GM12878 (cell line): Measurements from ENCODE around the gene SPOCD1. TPM values are rescaled to one million over a fixed set of nuclear protein-coding genes. Genes with fewer than 3 reads are reported as not detected.

ENCODE experiments used
- ATAC-seq: fragments of 200-7000 bp; cut with Tn5 transposase; 3 replicates; pipeline ENCODE4 v1.9.1; 2020; ENCODE audit warnings: mild to moderate bottlenecking, moderate library complexity
- BruUV-seq: library from RNA; stranded (reverse); fragments of 400-500 nt; replicated peaks from 2 replicates; lab custom pipeline; 2021; lab: Mats Ljungman, UMichigan
- CTCF ChIA-PET: fragments of 300-600 bp; sonication (Branson Sonifier 250); formaldehyde crosslinking; extraction: SDS; loops from one replicate; lab custom pipeline; 2021; ENCODE audit warnings: inconsistent platforms; lab: Yijun Ruan, JAX
- POLR2A ChIA-PET: fragments of 350-600 bp; formaldehyde crosslinking; extraction: SDS; loops from one replicate; lab custom pipeline; 2021; ENCODE audit warnings: inconsistent platforms; lab: Charles Lee
- RAD21 ChIA-PET: fragments of 300-600 bp; sonication (Branson Sonifier 250); formaldehyde crosslinking; loops from one replicate; lab custom pipeline; 2023; ENCODE audit warnings: antibody characterized with exemption; ENCODE audit not compliant: unreplicated experiment; lab: Charles Lee
- SMC1A ChIA-PET: fragments of 300-600 bp; sonication (Branson Sonifier 250); formaldehyde crosslinking; loops from one replicate; lab custom pipeline; 2023; ENCODE audit not compliant: unreplicated experiment, uncharacterized antibody; lab: Charles Lee
- DNase-seq: peaks from one replicate; pipeline ENCODE4 v3.0.0-alpha.2; 2011; ENCODE audit warnings: low read depth, low spot score
- FAIRE-seq: peaks from 3 replicates; lab custom pipeline; 2011; peaks lifted over from hg19 to GRCh38; lab: Jason Lieb, UNC
- H2AFZ ChIP-seq: 2 replicates; pipeline ENCODE4 v1.6.0; 2011; ENCODE audit warnings: low read depth, low read length, control low read depth; ENCODE audit not compliant: control insufficient read depth
- H3K27ac ChIP-seq: 2 replicates; pipeline ENCODE4 v1.5.1; 2011; ENCODE audit warnings: control low read depth; ENCODE audit not compliant: control insufficient read depth, insufficient read depth
- H3K27me3 ChIP-seq, 2 experiments: replicated peaks in 1 of 2; 2 replicates each; pipeline versions ENCODE4 v1.6.0 to v1.6.1; 2011; ENCODE audit warnings: low read length in 1 of 2; ENCODE audit not compliant: control insufficient read depth in 2 of 2, insufficient read depth in 2 of 2
- H3K36me3 ChIP-seq, 2 experiments: 2 replicates each; pipeline ENCODE4 v1.5.1; 2011; ENCODE audit warnings: low read length in 1 of 2; ENCODE audit not compliant: control insufficient read depth in 2 of 2, insufficient read depth in 2 of 2
- H3K4me1 ChIP-seq: 2 replicates; pipeline ENCODE4 v1.6.1; 2011; ENCODE audit warnings: mild to moderate bottlenecking, low read length, moderate library complexity, mixed read lengths; ENCODE audit not compliant: control insufficient read depth, insufficient read depth
- H3K4me2 ChIP-seq: 2 replicates; pipeline ENCODE4 v1.6.0; 2011; ENCODE audit warnings: control low read depth; ENCODE audit not compliant: control insufficient read depth, insufficient read depth
- H3K4me3 ChIP-seq: fragments of 200-600 bp; sonication (generic); 2 replicates; pipeline ENCODE4 v1.5.1; 2016
- H3K79me2 ChIP-seq: 2 replicates; pipeline ENCODE4 v1.6.0; 2011; ENCODE audit warnings: low read length; ENCODE audit not compliant: control insufficient read depth, insufficient read depth
- H3K9ac ChIP-seq: 2 replicates; pipeline ENCODE4 v1.8.0; 2011; ENCODE audit warnings: low read length, control low read depth, mixed read lengths; ENCODE audit not compliant: control insufficient read depth, insufficient read depth
- H3K9me3 ChIP-seq: replicated peaks from 3 replicates; pipeline ENCODE4 v1.5.1; 2011; ENCODE audit warnings: mild to moderate bottlenecking, low read length; ENCODE audit not compliant: control insufficient read depth, insufficient read depth
- H4K20me1 ChIP-seq: 2 replicates; pipeline ENCODE4 v1.6.0; 2011; ENCODE audit not compliant: control insufficient read depth, insufficient read depth
- BHLHE40 ChIP-seq, 2 experiments: fragments of 450-650 bp in 1 of 2; IDR thresholded peaks; 2 replicates each; pipeline ENCODE4 v1.6.1; 2011 to 2017; ENCODE audit warnings: low read depth in 2 of 2, borderline replicate concordance in 1 of 2, improper control_type of control experiment in 1 of 2, low read length in 1 of 2, mild to moderate bottlenecking in 1 of 2
- FOXM1 ChIP-seq: IDR thresholded peaks from 2 replicates; pipeline ENCODE4 v1.6.1; 2012; ENCODE audit warnings: low read depth, mild to moderate bottlenecking, inconsistent platforms, low read length, moderate library complexity
- IKZF1 ChIP-seq: fragments of 450-650 bp; conservative IDR thresholded peaks from 2 replicates; pipeline ENCODE4 v1.6.1; 2017; ENCODE audit warnings: antibody characterized with exemption, mild to moderate bottlenecking
- MYB ChIP-seq: fragments of 150-350 bp; IDR thresholded peaks from 2 replicates; pipeline ENCODE4 v1.6.1; 2014; ENCODE audit warnings: mild to moderate bottlenecking, low read depth, low read length, borderline replicate concordance
- PBX3 ChIP-seq: IDR thresholded peaks from 2 replicates; pipeline ENCODE4 v1.6.1; 2011; ENCODE audit warnings: mild to moderate bottlenecking, low read depth, low read length, moderate library complexity; ENCODE audit not compliant: insufficient replicate concordance
- RAD51 ChIP-seq: fragments of 450-650 bp; IDR thresholded peaks from 2 replicates; pipeline ENCODE4 v1.6.1; 2016; ENCODE audit warnings: moderate library complexity, mild to moderate bottlenecking, inconsistent platforms
- SIX5 ChIP-seq: IDR thresholded peaks from 2 replicates; pipeline ENCODE4 v1.6.1; 2011; ENCODE audit warnings: mild to moderate bottlenecking, low read depth, low read length, moderate library complexity; ENCODE audit not compliant: severe bottlenecking
- SMC3 ChIP-seq: IDR thresholded peaks from 2 replicates; pipeline ENCODE4 v1.6.1; 2011; ENCODE audit warnings: low read length, improper control_type of control experiment, borderline replicate concordance
- TCF3 ChIP-seq: IDR thresholded peaks from 2 replicates; pipeline ENCODE4 v1.6.1; 2012; ENCODE audit warnings: low read depth, mild to moderate bottlenecking, low read length, borderline replicate concordance; ENCODE audit not compliant: insufficient read depth
- WGBS: methylation state at CpG from one replicate; pipeline ENCODE4 v1.1.6; 2016; ENCODE audit warnings: low lambda C conversion rate; ENCODE audit not compliant: insufficient replicate concordance, insufficient coverage; ENCODE audit errors: missing lambda C conversion rate; 5-methylcytosine and 5-hydroxymethylcytosine counted together
- in situ Hi-C: fragments of 300-500 bp; cut with MboI; formaldehyde crosslinking; loops from 9 replicates; pipeline ENCODE4 v1.14.3; 2018; ENCODE audit warnings: mixed read lengths
- intact Hi-C: fragments of 100-400 bp; cut with micrococcal nuclease; formaldehyde crosslinking; loops from one replicate; pipeline ENCODE4 v1.14.2; 2022; ENCODE audit not compliant: unreplicated experiment
- polyA plus RNA-seq, 11 experiments: library from polyadenylated mRNA; depleted of rRNA in 4 of 11; unstranded in 6 of 11; stranded (reverse) in 5 of 11; fragments of >200 nt; fragmentation: Nextera tagmentation in 4 of 11; fragmentation: Illumina TruSeq in 1 of 11; extraction: Ambion mirVana in 4 of 11; extraction: Trizol in 1 of 11; gene quantifications; 1 replicate in 1 of 11; 2 replicates in 10 of 11; pipeline versions ENCODE4 v1.2.1 to v1.2.3, GENCODE V29; 2011 to 2016; ENCODE audit warnings: inconsistent platforms in 2 of 11, missing spikeins in 2 of 11, low read depth in 1 of 11
- total RNA-seq, 4 experiments: library from RNA; depleted of rRNA in 3 of 4; stranded (reverse); fragments of >200 nt in 3 of 4; fragmentation: Illumina TruSeq in 1 of 4; extraction: Trizol in 1 of 4; gene quantifications; 2 replicates each; pipeline versions ENCODE4 v1.2.1 to v1.2.3, GENCODE V29; 2013 to 2021

SPOCD1 gene
- total and polyA plus RNA-seq, 10 of the 15 experiments (the other 5 are each of a cell fraction or from before 2014, with no cell fraction given) = 0.02 to 0.65 (median 0.13) TPM; not detected in 4

- no peak for TF ChIP-seq IKZF1
- no peak for TF ChIP-seq SIX5
- TF ChIP-seq PBX3 = no peak
- no peak for TF ChIP-seq RAD51
These were observed 39.4 kb upstream of the SPOCD1 start (continued) for GRCh38 chr1:31855038-31855845.

GRCh38 chr1:31849653-31850052 is 33.8 kb upstream of the SPOCD1 start:
- Histone ChIP-seq H3K27me3 (no peaks in the 10 kb centered on the region), H3K4me3 (no peak overlapping the region), H3K4me2 (no peak overlapping the region), H3K9ac (no peak overlapping the region), H4K20me1 (no peaks in the 10 kb centered on the region), H3K4me1 (peaks cover 8% of the 10 kb centered on the region), H2AFZ (no peak overlapping the region), H3K36me3 (no peaks in the 10 kb centered on the region), H3K9me3 (no peaks in the 10 kb centered on the region; the same call in 2 of the 3 replicates), H3K79me2 (no peaks in the 10 kb centered on the region), H3K27ac (no peak overlapping the region)
- DNase-seq (no peak), FAIRE-seq (no peak), ATAC-seq (no peak)
- CTCF ChIA-PET = interaction anchor here (1.1 kb wide), 1 partner anchor 114 kb away, joined by 3 read pairs; no protein-coding TSS in a partner anchor
- 49% methylated on average over 5 of the region's 5 CpGs for WGBS
- in situ Hi-C loops (no loop called here), intact Hi-C loops (no loop called here)
- POLR2A ChIA-PET = no interaction called here
- TF ChIP-seq TCF3 = no peak
- TF ChIP-seq FOXM1 = no peak
- TF ChIP-seq MYB = no peak
- peak in 1 of 2 experiments; percentile 44; a peak in 2 of 4 replicates for TF ChIP-seq BHLHE40 (IDR thresholded peaks at IDR 0.05; ENCODE audit: borderline replicate concordance in 1 of 2, low read depth in 2 of 2, low read length in 1 of 2)
- no peak for TF ChIP-seq SMC3
- RAD21 ChIA-PET = no interaction called here
- no TSS peak for BruUV-seq
- SMC1A ChIA-PET = interaction anchor here (1.1 to 1.5 kb wide), 2 partner anchors 9 to 39 kb away, joined by 3 to 4 read pairs; no protein-coding TSS in a partner anchor
